Measurements from ENCODE around the gene RMND5A. TPM values are rescaled to one million over a fixed set of nuclear protein-coding genes. Genes with fewer than 3 reads are reported as not detected.
"Not testable (repeated sequence)": the region's sequence is repeated elsewhere in the genome, so short reads cannot be mapped to it uniquely, and the experiment has no call there.

The RMND5A gene
- total RNA-seq, 2 donors from 2014 or later = 63.7 to 72.6 TPM

DNA sequence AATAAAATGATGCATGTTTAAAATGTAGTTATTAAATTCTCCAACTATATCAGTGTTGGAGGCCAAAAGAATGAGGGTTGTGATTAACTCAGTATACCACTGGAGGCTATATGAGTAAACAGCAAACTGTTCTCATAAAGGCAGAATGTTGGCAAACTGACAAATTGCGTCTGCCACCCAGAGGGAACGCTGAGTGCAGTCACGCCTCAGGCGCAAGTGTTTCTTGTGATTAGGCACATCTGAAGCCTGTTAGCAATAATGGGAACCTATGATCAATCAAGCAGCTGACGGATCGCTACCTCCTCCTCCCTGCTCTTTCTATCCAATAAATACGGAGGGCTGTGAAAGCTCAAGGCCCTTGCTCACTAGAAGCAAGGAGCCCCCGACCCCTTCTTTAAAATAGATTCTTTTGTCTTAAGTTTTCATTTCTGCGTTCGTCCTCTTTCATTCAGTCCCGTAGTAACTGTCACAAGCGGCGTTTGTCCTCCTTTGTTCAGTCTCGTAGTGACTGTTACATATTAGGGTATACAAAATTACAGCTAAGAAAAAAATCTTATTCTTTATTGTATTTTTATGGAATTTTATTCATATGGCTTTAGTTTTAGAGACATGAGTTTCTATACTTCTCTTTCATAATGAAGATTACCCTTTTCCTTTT lies 16.3 kb upstream of the RMND5A start:
- Histone ChIP-seq H3K4me1 (no peaks in the 10 kb centered on the region), H3K36me3 (no peaks in the 10 kb centered on the region), H3K9ac (ENCODE audit: low read depth in 2 of 2, low read length in 2 of 2) (peak overlapping the region in 1 of 2 donors; percentile 49), H3K27ac (peak overlapping the region; percentile 74), H3K9me3 (no peaks in the 10 kb centered on the region), H3K4me3 (no peak overlapping the region), H3K27me3 (no peaks in the 10 kb centered on the region)
- TF ChIP-seq, protein P1, sequence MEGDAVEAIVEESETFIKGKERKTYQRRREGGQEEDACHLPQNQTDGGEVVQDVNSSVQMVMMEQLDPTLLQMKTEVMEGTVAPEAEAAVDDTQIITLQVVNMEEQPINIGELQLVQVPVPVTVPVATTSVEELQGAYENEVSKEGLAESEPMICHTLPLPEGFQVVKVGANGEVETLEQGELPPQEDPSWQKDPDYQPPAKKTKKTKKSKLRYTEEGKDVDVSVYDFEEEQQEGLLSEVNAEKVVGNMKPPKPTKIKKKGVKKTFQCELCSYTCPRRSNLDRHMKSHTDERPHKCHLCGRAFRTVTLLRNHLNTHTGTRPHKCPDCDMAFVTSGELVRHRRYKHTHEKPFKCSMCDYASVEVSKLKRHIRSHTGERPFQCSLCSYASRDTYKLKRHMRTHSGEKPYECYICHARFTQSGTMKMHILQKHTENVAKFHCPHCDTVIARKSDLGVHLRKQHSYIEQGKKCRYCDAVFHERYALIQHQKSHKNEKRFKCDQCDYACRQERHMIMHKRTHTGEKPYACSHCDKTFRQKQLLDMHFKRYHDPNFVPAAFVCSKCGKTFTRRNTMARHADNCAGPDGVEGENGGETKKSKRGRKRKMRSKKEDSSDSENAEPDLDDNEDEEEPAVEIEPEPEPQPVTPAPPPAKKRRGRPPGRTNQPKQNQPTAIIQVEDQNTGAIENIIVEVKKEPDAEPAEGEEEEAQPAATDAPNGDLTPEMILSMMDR (IDR thresholded peaks at IDR 0.05) = peak; percentile 20
- intact Hi-C loops (cut with DNase I) = no loop called here
- DNase-seq = peak; percentile 78

DNA sequence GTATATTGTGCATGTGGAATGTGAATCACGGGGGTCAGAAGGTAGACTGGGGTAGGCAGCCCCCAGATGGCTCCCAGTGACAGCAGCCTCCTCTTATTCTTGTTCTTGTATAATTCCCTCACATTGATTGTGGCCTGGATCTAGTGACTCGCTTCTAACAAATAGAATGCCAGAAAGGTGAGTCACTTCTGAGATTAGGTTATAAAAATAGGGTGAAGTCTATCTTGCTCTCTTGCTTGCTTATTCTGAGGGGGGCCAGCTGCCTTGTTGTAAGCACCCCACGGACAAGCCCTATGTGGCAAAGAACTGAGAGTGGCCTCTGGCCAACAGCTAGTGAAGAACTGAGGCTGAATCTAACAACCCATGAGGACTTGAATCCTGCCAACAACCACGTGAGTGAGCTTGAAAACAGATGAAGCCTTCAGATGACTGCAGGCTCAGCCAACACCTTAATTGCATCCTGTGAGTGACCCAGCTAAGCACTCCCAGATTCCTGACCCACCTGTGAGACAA lies 15.6 kb upstream of the RMND5A start:
- Histone ChIP-seq H3K4me3 (no peak overlapping the region), H3K9me3 (no peaks in the 10 kb centered on the region), H3K4me1 (no peaks in the 10 kb centered on the region), H3K27ac (peak overlapping the region; percentile 74), H3K27me3 (no peaks in the 10 kb centered on the region), H3K36me3 (no peaks in the 10 kb centered on the region), H3K9ac (ENCODE audit: low read depth in 2 of 2, low read length in 2 of 2) (peak overlapping the region in 1 of 2 donors; percentile 61)
- intact Hi-C loops (cut with DNase I) = no loop called here
- TF ChIP-seq, protein P1 (IDR thresholded peaks at IDR 0.05) = no peak
- peak; percentile 62 for DNase-seq

DNA sequence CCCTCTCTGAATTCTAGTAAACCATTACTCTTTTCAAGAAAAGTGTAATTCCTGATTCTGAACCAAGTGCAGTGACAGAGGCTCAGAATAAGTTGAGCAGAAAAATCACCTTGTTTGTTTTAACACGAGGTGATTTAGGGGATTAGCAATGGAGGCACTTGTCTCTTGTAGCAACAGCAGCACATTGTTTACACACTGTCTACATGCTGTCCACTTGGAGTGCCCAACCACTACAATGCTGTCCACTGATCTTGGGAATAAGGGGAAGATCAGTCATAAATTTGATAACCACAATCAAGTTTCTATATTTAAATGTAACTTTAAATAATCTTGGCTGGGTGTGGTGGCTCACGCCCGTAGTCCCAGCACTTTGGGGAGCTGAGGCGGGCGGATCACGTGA lies 13.9 kb upstream of the RMND5A start:
- no peak for DNase-seq
- H3K27ac ChIP-seq = no peak overlapping the region
- no peak overlapping the region for H3K9ac ChIP-seq (ENCODE audit: low read depth in 2 of 2, low read length in 2 of 2)
- no peaks in the 10 kb centered on the region for H3K36me3 ChIP-seq
- no peak overlapping the region for H3K4me3 ChIP-seq
- H3K27me3 ChIP-seq = no peaks in the 10 kb centered on the region
- TF ChIP-seq, protein P1 (IDR thresholded peaks at IDR 0.05) = no peak
- no peaks in the 10 kb centered on the region for H3K4me1 ChIP-seq
- intact Hi-C loops (cut with DNase I) = no loop called here
- H3K9me3 ChIP-seq = no peaks in the 10 kb centered on the region

DNA sequence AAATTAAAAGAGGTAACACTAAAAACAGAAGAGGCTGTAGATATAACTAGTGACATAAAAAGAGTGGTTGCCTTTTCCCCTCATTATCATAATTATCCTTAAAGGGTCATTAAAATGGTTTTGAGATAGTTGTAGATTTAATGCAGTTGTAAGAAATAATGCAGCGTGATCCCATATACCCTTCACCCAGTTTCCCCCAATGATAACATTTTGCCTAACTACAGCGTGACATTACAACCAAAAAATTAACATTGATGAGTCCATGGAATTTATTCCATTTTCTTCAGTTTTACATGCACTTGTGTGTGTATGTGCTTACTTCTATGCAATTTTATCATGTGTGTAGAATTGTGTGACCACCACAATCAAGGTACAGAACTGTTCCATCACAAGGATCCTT lies 13.2 kb upstream of the RMND5A start:
- Histone ChIP-seq H3K9ac (ENCODE audit: low read depth in 2 of 2, low read length in 2 of 2) (no peak overlapping the region), H3K27ac (no peak overlapping the region), H3K4me3 (no peak overlapping the region), H3K27me3 (no peaks in the 10 kb centered on the region), H3K4me1 (no peaks in the 10 kb centered on the region), H3K9me3 (no peaks in the 10 kb centered on the region), H3K36me3 (no peaks in the 10 kb centered on the region)
- no peak for DNase-seq
- intact Hi-C loops (cut with DNase I) = no loop called here
- TF ChIP-seq, protein P1 (IDR thresholded peaks at IDR 0.05) = no peak

DNA sequence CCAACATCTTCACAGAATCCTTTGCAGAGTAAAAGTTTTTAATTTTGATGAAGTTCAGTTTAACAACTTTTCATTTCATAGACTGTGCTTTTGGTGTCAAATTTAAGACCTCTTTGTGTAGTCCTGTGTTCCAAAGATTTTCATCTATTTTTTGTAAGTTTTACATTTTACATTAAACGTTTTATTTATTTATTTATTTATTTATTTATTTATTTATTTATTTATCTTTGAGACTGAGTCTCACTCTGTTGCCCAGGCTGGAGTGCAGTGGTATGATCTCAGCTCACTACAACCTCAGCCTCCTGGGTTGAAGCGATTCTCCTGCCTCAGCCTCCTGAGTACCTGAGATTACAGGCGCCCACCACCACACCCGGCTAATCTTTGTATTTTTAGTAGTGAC lies 12.0 kb upstream of the RMND5A start:
- DNase-seq; H3K4me3 ChIP-seq; H3K27ac ChIP-seq; H3K9me3 ChIP-seq; H3K4me1 ChIP-seq; intact Hi-C loops (cut with DNase I); H3K27me3 ChIP-seq; H3K9ac ChIP-seq (ENCODE audit: low read depth in 2 of 2, low read length in 2 of 2); H3K36me3 ChIP-seq: not testable (repeated sequence)

DNA sequence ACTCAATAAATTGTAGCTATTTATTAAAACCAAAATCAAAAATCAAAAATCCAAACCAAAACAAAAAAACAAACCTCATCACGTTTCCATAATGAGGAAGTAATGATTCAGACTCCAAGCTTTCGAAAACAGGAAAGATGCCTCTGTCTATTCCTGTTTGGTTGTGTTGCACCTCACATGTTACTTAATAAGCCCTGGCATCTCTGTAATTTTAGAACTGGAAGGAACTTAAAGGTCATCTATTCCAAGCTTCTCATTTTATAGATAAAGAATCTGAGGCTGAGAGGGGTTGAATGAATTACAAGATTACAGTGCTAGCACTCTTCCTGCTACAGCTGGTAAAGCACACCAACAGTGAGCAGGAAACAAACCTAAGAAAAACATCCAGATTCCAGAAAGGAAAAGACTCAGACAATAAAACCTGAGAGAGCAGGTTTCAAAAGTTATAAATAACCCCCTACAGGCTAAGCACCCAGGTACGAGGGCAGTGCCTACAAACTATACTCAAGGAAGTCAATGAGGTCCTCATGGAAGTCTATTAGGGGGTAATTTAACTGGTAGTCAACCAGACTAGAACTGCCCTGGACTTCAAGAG lies 5.4 kb upstream of the RMND5A start:
- peak overlapping the region; percentile 86 for H3K27ac ChIP-seq
- DNase-seq; intact Hi-C loops (cut with DNase I): not testable (repeated sequence)

DNA sequence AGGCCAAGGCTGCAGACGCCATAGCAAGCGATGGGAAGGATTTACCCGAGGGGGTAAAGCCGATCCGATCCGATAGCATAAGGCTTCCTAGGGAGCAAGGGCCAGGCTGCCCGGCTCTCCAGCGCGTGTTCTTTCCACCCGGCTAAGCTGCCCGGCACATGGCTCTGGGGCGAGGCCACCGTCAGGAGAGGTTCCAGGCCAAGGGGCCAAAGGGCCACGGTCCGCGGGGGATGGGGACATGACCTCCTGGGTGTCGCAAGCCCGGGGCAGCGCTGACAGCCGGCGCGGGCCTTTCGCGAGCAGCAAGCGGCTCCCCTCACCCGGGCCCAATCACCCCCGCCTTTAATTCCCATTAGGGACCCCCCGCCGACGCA lies 841 bp upstream of the RMND5A start:
- Histone ChIP-seq H3K4me3 (peak overlapping the region; percentile 59), H3K27ac (peak overlapping the region; percentile 90)
- H3K36me3 ChIP-seq; H3K9me3 ChIP-seq; H3K9ac ChIP-seq (ENCODE audit: low read depth in 2 of 2, low read length in 2 of 2); intact Hi-C loops (cut with DNase I); H3K27me3 ChIP-seq; H3K4me1 ChIP-seq; DNase-seq: not testable (repeated sequence)

More for the DNA sequence above, 5.4 kb upstream of the RMND5A start:
- H3K9ac ChIP-seq (ENCODE audit: low read depth in 2 of 2, low read length in 2 of 2); H3K4me3 ChIP-seq; H3K9me3 ChIP-seq; H3K36me3 ChIP-seq; H3K4me1 ChIP-seq; H3K27me3 ChIP-seq: not testable (repeated sequence)

DNA sequence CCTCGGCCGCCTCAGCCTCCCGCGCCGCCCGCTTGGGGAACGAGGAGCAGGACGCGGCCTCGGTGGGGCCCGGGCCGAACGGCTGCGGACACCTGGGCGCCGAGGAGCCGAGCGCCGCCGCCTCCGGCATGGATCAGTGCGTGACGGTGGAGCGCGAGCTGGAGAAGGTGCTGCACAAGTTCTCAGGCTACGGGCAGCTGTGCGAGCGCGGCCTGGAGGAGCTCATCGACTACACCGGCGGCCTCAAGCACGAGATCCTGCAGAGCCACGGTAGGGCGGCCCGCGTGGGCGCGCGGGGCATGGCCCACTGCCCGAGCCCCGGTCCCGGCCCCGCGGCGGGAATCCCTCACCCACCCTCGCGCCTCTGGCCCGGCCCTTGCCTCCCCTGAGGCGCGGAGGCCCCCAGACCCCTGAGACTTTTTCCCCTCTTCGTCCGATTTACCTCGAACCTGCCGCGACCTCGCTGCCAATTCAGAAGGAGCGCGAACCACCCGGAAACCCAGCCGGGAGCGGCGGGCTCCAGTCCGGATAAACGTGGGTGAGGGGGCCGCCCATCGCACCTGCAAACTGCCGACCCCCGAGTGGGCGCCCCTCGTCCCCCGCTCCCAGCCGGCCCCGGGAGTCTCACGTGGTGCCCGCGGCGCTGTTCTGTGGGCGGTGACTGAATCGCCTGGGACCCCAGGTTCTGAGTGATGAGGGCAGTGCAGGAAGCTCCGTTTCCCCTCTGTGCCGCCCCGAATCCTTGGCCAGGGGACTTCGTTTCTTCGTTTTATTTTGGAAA lies 639 bp downstream of the RMND5A start:
- H3K36me3 ChIP-seq; H3K9me3 ChIP-seq; intact Hi-C loops (cut with DNase I); H3K27me3 ChIP-seq; H3K4me1 ChIP-seq: not testable (repeated sequence)
- Histone ChIP-seq H3K27ac (peak overlapping the region; percentile 90), H3K9ac (ENCODE audit: low read depth in 2 of 2, low read length in 2 of 2) (peak overlapping the region in 1 of 2 donors; percentile 72), H3K4me3 (peak overlapping the region; percentile 59)
- peak; percentile 44 for DNase-seq

DNA sequence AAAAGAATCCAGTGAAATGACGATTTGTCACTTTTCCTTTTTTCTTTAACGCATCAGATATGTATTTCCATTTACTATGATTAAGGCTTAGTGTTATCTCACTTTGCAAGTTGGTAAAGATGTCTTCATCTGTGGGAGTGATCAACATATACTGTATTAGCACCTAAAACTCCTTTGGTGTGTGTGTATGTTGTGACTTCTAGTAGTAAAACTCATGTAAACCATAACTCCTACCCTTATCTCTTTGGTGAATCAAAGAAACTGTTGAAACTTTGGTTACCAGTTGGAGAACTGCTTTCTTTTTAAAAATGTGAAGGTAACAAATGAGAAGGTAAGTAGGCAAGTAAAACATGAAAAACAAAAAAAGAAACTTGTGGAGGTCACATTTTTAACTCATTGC lies 5.6 kb downstream of the RMND5A start:
- DNase-seq; H3K4me3 ChIP-seq; H3K27me3 ChIP-seq; H3K9me3 ChIP-seq; H3K27ac ChIP-seq; H3K9ac ChIP-seq (ENCODE audit: low read depth in 2 of 2, low read length in 2 of 2); H3K4me1 ChIP-seq; H3K36me3 ChIP-seq; intact Hi-C loops (cut with DNase I): not testable (repeated sequence)
